Stomach (tissue), 4 donors: ENCODE results near the gene DDC.

Source experiments
- CTCF ChIP-seq, 7 experiments: fragments of 450-650 bp in 4 of 7; fragments of 200-600 bp in 3 of 7; sonication (generic) in 3 of 7; IDR thresholded peaks; one replicate each; pipeline ENCODE4 v1.5.1; 2016 to 2019; ENCODE audit warnings: antibody characterized with exemption in 7 of 7, control low read depth in 2 of 7, mild to moderate bottlenecking in 1 of 7
- POLR2A ChIP-seq, 4 donors: fragments of 450-650 bp; IDR thresholded peaks; one replicate each; pipeline ENCODE4 v1.6.1; 2016; ENCODE audit warnings: antibody characterized with exemption in 4 of 4, control low read depth in 2 of 4, mild to moderate bottlenecking in 1 of 4, moderate library complexity in 1 of 4
- POLR2AphosphoS5 ChIP-seq, 3 donors: sonication (generic); formaldehyde crosslinking; IDR thresholded peaks; one replicate each; pipeline ENCODE4 v1.6.1; 2016; ENCODE audit warnings: antibody characterized with exemption in 3 of 3

- TF ChIP-seq CTCF (IDR thresholded peaks at IDR 0.05), result no peak
- no peak for TF ChIP-seq POLR2AphosphoS5 (IDR thresholded peaks at IDR 0.05)
- no peak for TF ChIP-seq POLR2A (IDR thresholded peaks at IDR 0.05)
Measured at GRCh38 chr7:50448823-50449222, 116.4 kb downstream of the DDC start.
